Gastrocnemius medialis (tissue), 4 donors: ENCODE measurements around the gene MALRD1.

Experiments used
- CTCF ChIP-seq, 5 experiments: fragments of 450-650 bp in 3 of 5; fragments of 200-600 bp in 2 of 5; sonication (generic) in 2 of 5; IDR thresholded peaks in 4 of 5; conservative IDR thresholded peaks in 1 of 5; 1 replicate in 4 of 5; 2 replicates in 1 of 5; pipeline ENCODE4 v1.5.1; 2016 to 2019; ENCODE audit warnings: antibody characterized with exemption in 5 of 5, mild to moderate bottlenecking in 3 of 5, moderate library complexity in 3 of 5
- POLR2A ChIP-seq, 2 donors: fragments of 450-650 bp; IDR thresholded peaks; one replicate each; pipeline ENCODE4 v1.6.1; 2017; ENCODE audit warnings: antibody characterized with exemption in 2 of 2, mild to moderate bottlenecking in 2 of 2, moderate library complexity in 2 of 2

GRCh38 chr10:19577381-19577780, 528.8 kb downstream of the MALRD1 start:
- TF ChIP-seq CTCF (IDR thresholded peaks at IDR 0.05 in 4 of 5, conservative IDR thresholded peaks at IDR 0.05 in 1 of 5) (no peak), POLR2A (IDR thresholded peaks at IDR 0.05) (no peak)
